Measurements from ENCODE around the gene MUSTN1. TPM values are rescaled to one million over a fixed set of nuclear protein-coding genes. Genes with fewer than 3 reads are reported as not detected.

The MUSTN1 gene
- total and polyA plus RNA-seq, 2 of the 13 experiments (the other 11 are each of a cell fraction or from before 2014, with no cell fraction given) = 0.84 to 1.4 TPM

GRCh38 chr3:52849656-52850055 lies 14.8 kb upstream of the MUSTN1 start:
- Histone ChIP-seq H3K36me3 (replicated peaks in 1 of 2; ENCODE audit: control insufficient read depth in 1 of 2, insufficient read depth in 2 of 2, low read length in 2 of 2) (peaks cover 2 to 9% of the 10 kb centered on the region in 2 experiments; a peak in 3 of 5 replicates), H3K4me2 (ENCODE audit: low read depth, low read length) (no peak overlapping the region), H3K4me1 (ENCODE audit: insufficient read depth, low read length) (peaks cover 15% of the 10 kb centered on the region), H4K20me1 (ENCODE audit: insufficient read depth, low read length) (no peaks in the 10 kb centered on the region), H2AFZ (ENCODE audit: low read length) (no peak overlapping the region), H3K79me2 (ENCODE audit: insufficient read depth, low read length) (no peaks in the 10 kb centered on the region), H3K27me3 (ENCODE audit: control insufficient read depth in 1 of 2, insufficient read depth in 2 of 2, low read length in 2 of 2) (no peaks in the 10 kb centered on the region), H3K27ac (ENCODE audit: extremely low read length, insufficient read depth, low read length) (no peak overlapping the region), H3K4me3 (replicated peaks in 1 of 3; ENCODE audit: insufficient read depth in 1 of 3, low read depth in 2 of 3, low read length in 3 of 3) (no peak overlapping the region), H3K9me3 (ENCODE audit: low read length) (no peaks in the 10 kb centered on the region), H3K9ac (ENCODE audit: insufficient read depth, low read depth, low read length) (no peak overlapping the region)
- ATAC-seq (no peak), FAIRE-seq (no peak), DNase-seq (ENCODE audit: low spot score) (no peak)
- in situ Hi-C loops (cut with HindIII; ENCODE audit: extremely low pct_ligation_motif_present, low pct_unique_long_range_greater_than_20kb) = loop anchor here (5.0 to 10.0 kb wide), 2 partner anchors 85 to 228 kb away; no protein-coding TSS in a partner anchor
- BruUV-seq (replicated peaks) = no TSS peak
- CTCF ChIA-PET (ENCODE audit: low intra/inter-chr PET ratio, low total read pairs) = no interaction called here
- POLR2A ChIA-PET = no interaction called here
- WGBS (ENCODE audit: low lambda C conversion rate) = 96% methylated on average over 12 of the region's 15 CpGs
- intact Hi-C loops (cut with micrococcal nuclease; ENCODE audit: unreplicated experiment) = loop anchor here (5.0 kb wide), 2 partner anchors 43 to 138 kb away; no protein-coding TSS in a partner anchor
- TF ChIP-seq HNF1B (CRISPR knock-in tag; IDR thresholded peaks at IDR 0.05) (no peak), ZNF136 (CRISPR knock-in tag; IDR thresholded peaks at IDR 0.05; ENCODE audit: low read depth) (no peak), NPAS2 (CRISPR knock-in tag; IDR thresholded peaks at IDR 0.05; ENCODE audit: borderline replicate concordance) (no peak), ZBTB8A (CRISPR knock-in tag; IDR thresholded peaks at IDR 0.05; ENCODE audit: borderline replicate concordance, low read depth) (no peak), TFDP1 (CRISPR knock-in tag; IDR thresholded peaks at IDR 0.05; ENCODE audit: borderline replicate concordance) (no peak), ZNF24 (IDR thresholded peaks at IDR 0.05) (no peak), ZHX2 (IDR thresholded peaks at IDR 0.05; ENCODE audit: low read depth) (no peak), ZHX2 (CRISPR knock-in tag; IDR thresholded peaks at IDR 0.05; ENCODE audit: borderline replicate concordance) (no peak), RFX5 (IDR thresholded peaks at IDR 0.05; ENCODE audit: low read depth, low read length) (no peak), LRRFIP1 (CRISPR knock-in tag; conservative IDR thresholded peaks at IDR 0.05) (no peak), FOXA1 (IDR thresholded peaks at IDR 0.05) (no peak), FOXA1 (CRISPR knock-in tag; IDR thresholded peaks at IDR 0.05) (no peak), ZNF768 (CRISPR knock-in tag; IDR thresholded peaks at IDR 0.05) (no peak), ZNF569 (CRISPR knock-in tag; IDR thresholded peaks at IDR 0.05; ENCODE audit: borderline replicate concordance) (no peak), SMAD3 (CRISPR knock-in tag; IDR thresholded peaks at IDR 0.05) (no peak)
